ENCODE results near the gene PPP4R3B.

DNA sequence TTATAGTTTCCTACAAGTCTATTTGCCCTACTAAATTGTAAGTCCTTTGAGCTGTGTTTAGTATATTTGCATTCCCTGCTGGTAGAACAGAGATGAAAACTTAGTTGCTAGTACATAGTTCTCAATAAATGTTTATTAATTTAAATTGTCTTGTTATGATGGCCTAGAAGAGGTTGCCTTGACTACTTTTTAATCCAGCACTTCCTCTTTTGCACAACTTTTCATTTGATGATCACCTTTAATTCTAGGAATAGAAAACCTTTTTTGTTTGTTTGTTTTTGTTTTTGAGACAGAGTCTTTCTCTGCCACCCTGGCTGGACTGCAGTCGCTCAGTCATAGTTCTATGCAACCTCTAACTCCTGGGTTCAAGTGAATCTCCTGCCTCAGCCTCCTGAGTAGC is 91.2 kb downstream of the PPP4R3B start:
- TF ChIP-seq POLR2A (IDR thresholded peaks at IDR 0.05; ENCODE audit: low read depth, low read length) (no peak), POLR2AphosphoS5 (IDR thresholded peaks at IDR 0.05; ENCODE audit: low read depth, low read length) (no peak)

Measured in GM12892 (cell line).